Cardiac muscle cell (in vitro differentiated cells and primary cell): ENCODE results near the gene B4GALT6. TPM values are rescaled to one million over a fixed set of nuclear protein-coding genes. Genes with fewer than 3 reads are reported as not detected.
A peak's percentile ranks its signal among the peaks of the same experiment; 100 is the strongest.

Source experiments
- DNase-seq, 2 donors: peaks; one replicate each; pipeline versions ENCODE4 v3.0.0 to v3.0.0-alpha.2; 2010 to 2017; ENCODE audit warnings: low read depth in 1 of 2, low spot score in 1 of 2
- H3K27ac ChIP-seq: fragments of 200-600 bp; sonication (generic); 2 replicates; pipeline ENCODE4 v1.5.1; 2016
- H3K27me3 ChIP-seq: fragments of 200-600 bp; sonication (generic); 2 replicates; pipeline ENCODE4 v1.6.0; 2016; ENCODE audit warnings: control low read depth
- H3K36me3 ChIP-seq: fragments of 200-600 bp; sonication (generic); 2 replicates; pipeline ENCODE4 v1.5.1; 2016; ENCODE audit warnings: control low read depth
- H3K4me1 ChIP-seq: fragments of 200-600 bp; sonication (generic); 2 replicates; pipeline ENCODE4 v1.8.1; 2017; ENCODE audit warnings: low read depth, mild to moderate bottlenecking, mixed run types
- H3K4me3 ChIP-seq: fragments of 200-600 bp; sonication (generic); 2 replicates; pipeline ENCODE4 v1.5.1; 2016; ENCODE audit warnings: mild to moderate bottlenecking
- H3K9me3 ChIP-seq: fragments of 200-600 bp; sonication (generic); 2 replicates; pipeline ENCODE4 v1.5.1; 2017; ENCODE audit warnings: low read depth, mild to moderate bottlenecking, control low read depth
- CTCF ChIP-seq: IDR thresholded peaks from 2 replicates; pipeline ENCODE4 v1.5.1; 2012; ENCODE audit warnings: low read depth, mild to moderate bottlenecking, low read length
- polyA plus RNA-seq: library from polyadenylated mRNA; unstranded; fragments of >200 nt; fragmentation: Nextera tagmentation; extraction: Ambion mirVana; gene quantifications from 2 replicates; pipeline ENCODE4 v1.2.1, GENCODE V29; 2016
- total RNA-seq: library from RNA; depleted of rRNA; stranded (reverse); fragments of >200 nt; gene quantifications from 2 replicates; pipeline ENCODE4 v1.2.3, GENCODE V29; 2016

The B4GALT6 gene
- total and polyA plus RNA-seq, 2 experiments from 2014 or later, result 3.6 to 5.5 TPM

DNA sequence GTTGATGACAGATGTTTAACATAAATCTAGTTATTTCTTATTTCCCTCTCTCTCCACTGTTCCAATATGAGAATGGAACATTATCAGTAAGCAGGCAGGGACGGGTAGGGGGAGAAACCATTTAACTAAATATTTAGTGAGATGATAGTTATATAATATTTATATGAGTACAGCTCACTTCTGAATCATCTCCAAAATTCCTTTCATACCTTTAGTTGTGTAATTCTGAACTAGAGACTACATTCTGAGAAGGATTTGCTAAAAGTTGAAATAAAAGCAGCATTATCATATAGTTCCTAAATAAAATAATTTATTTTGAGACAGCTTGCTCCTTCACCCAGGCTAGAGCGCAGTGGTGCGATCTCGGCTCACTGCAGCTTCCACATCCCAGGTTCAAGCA is 41.4 kb downstream of the B4GALT6 start:
- H3K9me3 ChIP-seq, result no peaks in the 10 kb centered on the region
- H3K27me3 ChIP-seq, result no peaks in the 10 kb centered on the region
- no peaks in the 10 kb centered on the region for H3K36me3 ChIP-seq
- H3K27ac ChIP-seq, result no peak overlapping the region
- no peaks in the 10 kb centered on the region for H3K4me1 ChIP-seq
- no peak for TF ChIP-seq CTCF
- peak in 1 of 2 donors; percentile 8 for DNase-seq
- no peak overlapping the region for H3K4me3 ChIP-seq

- H3K36me3 ChIP-seq, result no peaks in the 10 kb centered on the region
These were observed 46.9 kb downstream of the B4GALT6 start for GRCh38 chr18:31637445-31637844.

GRCh38 chr18:31636387-31636786 is 48.0 kb downstream of the B4GALT6 start:
- Histone ChIP-seq H3K27ac (no peak overlapping the region), H3K27me3 (no peaks in the 10 kb centered on the region), H3K36me3 (no peaks in the 10 kb centered on the region), H3K4me1 (no peaks in the 10 kb centered on the region), H3K4me3 (no peak overlapping the region), H3K9me3 (no peaks in the 10 kb centered on the region)
- DNase-seq, result no peak
- TF ChIP-seq CTCF, result no peak

More at GRCh38 chr18:31637445-31637844, 46.9 kb downstream of the B4GALT6 start:
- Histone ChIP-seq H3K4me3 (no peak overlapping the region), H3K9me3 (no peaks in the 10 kb centered on the region), H3K27me3 (no peaks in the 10 kb centered on the region), H3K27ac (no peak overlapping the region), H3K4me1 (no peaks in the 10 kb centered on the region)
- no peak for DNase-seq
- no peak for TF ChIP-seq CTCF

GRCh38 chr18:31634331-31634713 is 50.1 kb downstream of the B4GALT6 start:
- Histone ChIP-seq H3K4me3 (no peak overlapping the region), H3K4me1 (no peaks in the 10 kb centered on the region), H3K27ac (no peak overlapping the region), H3K9me3 (no peaks in the 10 kb centered on the region), H3K27me3 (no peaks in the 10 kb centered on the region), H3K36me3 (no peaks in the 10 kb centered on the region)
- no peak for DNase-seq
- no peak for TF ChIP-seq CTCF

- no peak for DNase-seq
- Histone ChIP-seq H3K27ac (no peak overlapping the region), H3K36me3 (no peaks in the 10 kb centered on the region), H3K9me3 (no peaks in the 10 kb centered on the region), H3K27me3 (no peaks in the 10 kb centered on the region), H3K4me1 (no peaks in the 10 kb centered on the region), H3K4me3 (no peak overlapping the region)
- TF ChIP-seq CTCF, result no peak
These were observed 50.7 kb downstream of the B4GALT6 start for GRCh38 chr18:31633392-31634330.
